HFFc6 (cell line): Measurements from ENCODE around the gene HECTD1. TPM values are rescaled to one million over a fixed set of nuclear protein-coding genes. Genes with fewer than 3 reads are reported as not detected.
"Not testable (repeated sequence)": the region's sequence is repeated elsewhere in the genome, so short reads cannot be mapped to it uniquely, and the experiment has no call there.

Experiments used
- DNase-seq: peaks from one replicate; pipeline ENCODE4 v3.0.0-alpha.2; 2018
- H3K27ac Mint-ChIP-seq: 2 replicates; pipeline ENCODE4 v1.8.0; 2020; ENCODE audit warnings: mild to moderate bottlenecking, mixed read lengths
- H3K27me3 Mint-ChIP-seq: 2 replicates; pipeline ENCODE4 v1.8.0; 2021; ENCODE audit warnings: mild to moderate bottlenecking, moderate library complexity, mixed read lengths; ENCODE audit not compliant: insufficient read depth
- H3K36me3 Mint-ChIP-seq: 2 replicates; pipeline ENCODE4 v1.8.0; 2021; ENCODE audit warnings: low read depth, mixed read lengths
- H3K4me1 Mint-ChIP-seq: 2 replicates; pipeline ENCODE4 v1.8.0; 2020; ENCODE audit warnings: low read depth, mixed read lengths
- H3K4me3 Mint-ChIP-seq: 2 replicates; pipeline ENCODE4 v1.8.0; 2020; ENCODE audit warnings: mild to moderate bottlenecking, moderate library complexity, mixed read lengths
- H3K9me3 Mint-ChIP-seq: 2 replicates; pipeline ENCODE4 v1.8.0; 2020; ENCODE audit warnings: mild to moderate bottlenecking, mixed read lengths
- total RNA-seq, 6 experiments: library from RNA; stranded (reverse); fragmentation: NEBNext Ultra II Directional; extraction: Animal tissue kit (Norgen Biotek cat#: 25700); gene quantifications; 2 replicates in 1 of 6; 3 replicates in 5 of 6; pipeline ENCODE4 v1.2.3, GENCODE V29; 2021
- TF ChIP-seq, protein P1 (sequence below): fragments of 200-600 bp; sonication (generic); IDR thresholded peaks from 2 replicates; pipeline ENCODE4 v1.5.0; 2021; ENCODE audit warnings: antibody characterized with exemption, mild to moderate bottlenecking

HECTD1 gene
- total RNA-seq, 6 experiments from 2014 or later = 125 to 153 (median 145) TPM

DNA sequence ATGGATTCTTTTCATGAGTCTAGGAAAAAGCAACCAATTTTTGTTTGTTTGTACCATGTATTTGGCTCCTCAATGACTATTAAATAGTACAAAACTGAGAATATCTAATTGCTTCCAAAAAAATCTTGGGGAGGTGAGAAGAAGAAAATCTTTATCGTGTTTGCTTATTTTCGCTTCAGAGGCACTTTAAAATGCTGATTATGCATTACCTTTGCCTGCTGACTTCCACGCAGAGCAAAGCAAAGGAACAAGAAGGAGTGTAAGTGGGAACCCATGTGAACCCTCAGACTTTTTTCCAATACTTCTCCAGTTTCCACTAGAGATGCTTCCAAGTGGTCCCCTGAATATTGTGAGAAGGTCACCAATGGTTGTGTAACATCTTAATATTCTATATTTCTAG, 138.2 kb downstream of the HECTD1 start:
- no peaks in the 10 kb centered on the region for H3K9me3 Mint-ChIP-seq
- TF ChIP-seq, protein P1, sequence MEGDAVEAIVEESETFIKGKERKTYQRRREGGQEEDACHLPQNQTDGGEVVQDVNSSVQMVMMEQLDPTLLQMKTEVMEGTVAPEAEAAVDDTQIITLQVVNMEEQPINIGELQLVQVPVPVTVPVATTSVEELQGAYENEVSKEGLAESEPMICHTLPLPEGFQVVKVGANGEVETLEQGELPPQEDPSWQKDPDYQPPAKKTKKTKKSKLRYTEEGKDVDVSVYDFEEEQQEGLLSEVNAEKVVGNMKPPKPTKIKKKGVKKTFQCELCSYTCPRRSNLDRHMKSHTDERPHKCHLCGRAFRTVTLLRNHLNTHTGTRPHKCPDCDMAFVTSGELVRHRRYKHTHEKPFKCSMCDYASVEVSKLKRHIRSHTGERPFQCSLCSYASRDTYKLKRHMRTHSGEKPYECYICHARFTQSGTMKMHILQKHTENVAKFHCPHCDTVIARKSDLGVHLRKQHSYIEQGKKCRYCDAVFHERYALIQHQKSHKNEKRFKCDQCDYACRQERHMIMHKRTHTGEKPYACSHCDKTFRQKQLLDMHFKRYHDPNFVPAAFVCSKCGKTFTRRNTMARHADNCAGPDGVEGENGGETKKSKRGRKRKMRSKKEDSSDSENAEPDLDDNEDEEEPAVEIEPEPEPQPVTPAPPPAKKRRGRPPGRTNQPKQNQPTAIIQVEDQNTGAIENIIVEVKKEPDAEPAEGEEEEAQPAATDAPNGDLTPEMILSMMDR = no peak
- H3K36me3 Mint-ChIP-seq = peaks cover 5% of the 10 kb centered on the region
- no peaks in the 10 kb centered on the region; the same call in 1 of the 2 replicates for H3K27me3 Mint-ChIP-seq
- no peak overlapping the region for H3K4me3 Mint-ChIP-seq
- peaks cover 20% of the 10 kb centered on the region for H3K4me1 Mint-ChIP-seq
- DNase-seq = no peak
- no peak overlapping the region for H3K27ac Mint-ChIP-seq

DNA sequence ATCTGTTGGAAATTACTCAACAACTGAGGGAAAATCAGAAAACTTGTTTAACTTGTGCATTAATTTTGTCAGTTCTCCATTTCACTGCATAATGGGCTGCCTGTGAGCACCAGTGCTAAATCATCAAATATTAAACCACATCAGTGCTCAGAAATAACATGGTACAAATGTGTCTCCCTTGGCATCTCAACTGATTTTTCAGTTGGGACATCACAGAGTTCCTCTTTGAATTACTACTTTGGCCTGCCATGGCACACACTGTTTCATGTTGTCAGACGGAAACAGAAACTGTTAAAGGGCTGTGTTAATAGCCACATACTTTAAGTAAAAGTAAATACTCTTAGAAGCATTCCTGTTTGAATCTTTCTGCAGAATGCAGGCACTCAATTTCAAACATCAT, 139.4 kb downstream of the HECTD1 start:
- H3K9me3 Mint-ChIP-seq = no peaks in the 10 kb centered on the region
- H3K4me1 Mint-ChIP-seq = peaks cover 20% of the 10 kb centered on the region
- peaks cover 5% of the 10 kb centered on the region for H3K36me3 Mint-ChIP-seq
- H3K27me3 Mint-ChIP-seq = no peaks in the 10 kb centered on the region; the same call in 1 of the 2 replicates
- no peak overlapping the region for H3K4me3 Mint-ChIP-seq
- no peak for DNase-seq
- TF ChIP-seq, protein P1 = no peak
- H3K27ac Mint-ChIP-seq = no peak overlapping the region

DNA sequence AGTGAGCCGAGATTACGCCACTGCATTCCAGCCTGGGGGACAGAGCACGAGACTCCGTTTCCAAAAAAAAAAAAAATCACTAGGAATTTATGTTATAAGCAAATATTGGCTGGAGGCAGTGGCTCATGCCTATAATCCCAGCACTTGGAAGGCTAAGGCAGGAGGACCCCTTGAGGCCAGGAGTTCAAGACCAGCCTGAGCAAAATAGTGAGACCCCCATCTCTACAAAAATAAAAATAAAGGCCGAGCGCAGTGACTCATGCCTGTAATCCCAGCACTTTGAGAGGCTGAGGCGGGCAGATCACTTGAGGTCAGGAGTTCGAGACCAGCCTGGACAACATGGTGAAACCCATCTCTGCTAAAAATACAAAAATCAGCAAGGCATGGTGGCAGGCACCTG, 144.7 kb downstream of the HECTD1 start:
- H3K9me3 Mint-ChIP-seq, H3K27me3 Mint-ChIP-seq, H3K4me3 Mint-ChIP-seq, DNase-seq, H3K27ac Mint-ChIP-seq, H3K36me3 Mint-ChIP-seq: not testable (repeated sequence)
- H3K4me1 Mint-ChIP-seq = peaks cover 15% of the 10 kb centered on the region

DNA sequence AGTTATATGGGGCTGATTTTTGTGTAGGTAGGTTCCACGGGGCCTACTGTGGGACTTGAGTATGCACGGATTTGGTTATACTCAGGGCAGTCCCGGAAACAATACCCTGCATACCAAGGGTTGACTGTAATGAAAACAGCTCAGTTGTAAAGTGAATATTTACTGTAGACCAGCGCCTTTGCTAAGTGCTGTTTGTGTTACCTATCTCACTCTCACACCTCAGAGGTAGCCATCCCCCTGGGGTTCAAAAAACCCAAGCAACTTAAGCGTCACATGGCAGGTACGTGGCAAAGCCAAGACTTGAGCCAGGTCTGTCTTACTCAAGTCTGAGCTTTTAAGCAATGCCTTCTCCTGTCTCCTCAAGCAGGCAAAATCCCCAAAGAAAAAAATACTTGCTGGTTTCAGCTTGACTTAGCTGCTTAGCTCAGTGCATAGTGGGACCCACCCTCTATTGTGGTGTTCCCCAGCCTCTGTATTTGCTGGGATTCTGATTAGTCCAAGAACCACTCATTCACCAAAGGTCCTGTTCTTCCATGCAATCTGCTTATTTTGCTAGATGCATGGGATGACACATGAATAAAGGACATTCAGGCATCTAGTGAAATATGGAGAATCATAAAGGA, 147.2 kb downstream of the HECTD1 start:
- DNase-seq = no peak
- no peaks in the 10 kb centered on the region for H3K9me3 Mint-ChIP-seq
- no peak overlapping the region for H3K4me3 Mint-ChIP-seq
- H3K27me3 Mint-ChIP-seq = no peaks in the 10 kb centered on the region; the same call in 1 of the 2 replicates
- TF ChIP-seq, protein P1 = no peak
- H3K4me1 Mint-ChIP-seq = peaks cover 20% of the 10 kb centered on the region
- no peaks in the 10 kb centered on the region for H3K36me3 Mint-ChIP-seq
- H3K27ac Mint-ChIP-seq = no peak overlapping the region

DNA sequence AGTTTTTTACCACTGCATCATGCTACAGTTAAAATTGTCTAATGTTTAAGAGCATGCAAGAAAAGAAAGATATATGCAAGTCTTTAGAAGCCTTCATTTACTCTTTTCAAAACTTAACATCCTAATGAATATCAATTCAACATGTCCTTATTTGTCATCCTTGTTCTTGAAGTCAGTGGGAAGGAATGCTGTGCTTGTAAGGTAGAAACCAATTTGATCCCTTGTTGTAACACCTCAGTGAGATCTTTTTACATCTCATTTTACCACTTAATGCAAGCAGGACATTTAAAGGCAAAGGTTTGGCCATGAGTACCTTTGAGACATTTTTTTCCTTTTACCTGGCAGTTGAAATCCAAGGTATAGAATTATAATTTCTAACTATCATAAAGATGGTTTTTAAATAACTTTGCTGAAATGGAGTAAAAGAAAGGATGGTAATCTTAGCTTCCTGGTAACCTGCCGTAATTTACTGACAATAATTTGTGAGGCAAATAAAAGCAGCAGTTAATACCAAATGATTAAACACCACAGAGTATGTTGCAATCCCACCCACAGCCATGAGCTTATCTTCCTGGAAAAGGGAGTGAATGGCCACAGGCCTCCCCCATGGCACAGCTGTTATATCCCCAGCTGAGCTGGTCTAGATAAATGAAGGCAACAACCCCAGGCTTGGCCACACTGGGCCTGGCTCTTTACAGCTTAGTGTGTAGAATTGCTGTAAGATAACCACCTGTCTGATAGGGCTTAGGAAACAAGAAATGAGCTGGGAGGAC, 148.3 kb downstream of the HECTD1 start:
- peak; percentile 42 for DNase-seq
- H3K9me3 Mint-ChIP-seq = no peaks in the 10 kb centered on the region
- TF ChIP-seq, protein P1 = no peak
- no peak overlapping the region; the same call in 1 of the 2 replicates for H3K27ac Mint-ChIP-seq
- no peaks in the 10 kb centered on the region for H3K36me3 Mint-ChIP-seq
- no peaks in the 10 kb centered on the region; the same call in 1 of the 2 replicates for H3K27me3 Mint-ChIP-seq
- no peak overlapping the region for H3K4me3 Mint-ChIP-seq
- H3K4me1 Mint-ChIP-seq = peaks cover 20% of the 10 kb centered on the region
